Ovary (tissue), 9 donors: ENCODE measurements around the gene NME7. TPM values are rescaled to one million over a fixed set of nuclear protein-coding genes. Genes with fewer than 3 reads are reported as not detected.

Experiments
- DNase-seq, 5 donors: peaks; one replicate each; pipeline ENCODE4 v3.0.0-alpha.2; 2019 to 2020
- H3K27ac ChIP-seq, 2 donors: fragments of 200-600 bp; one replicate each; pipeline versions ENCODE4 v1.5.1 to v1.8.0; 2019 to 2022
- H3K27me3 ChIP-seq: fragments of 200-600 bp; one replicate; pipeline ENCODE4 v1.8.0; 2022
- H3K36me3 ChIP-seq: fragments of 200-600 bp; sonication (generic); one replicate; pipeline ENCODE4 v1.5.1; 2019
- H3K4me1 ChIP-seq: one replicate; pipeline ENCODE4 v1.8.1; 2013; ENCODE audit warnings: mild to moderate bottlenecking, moderate library complexity; ENCODE audit not compliant: insufficient read depth
- H3K4me3 ChIP-seq: fragments of 200-600 bp; sonication (generic); one replicate; pipeline ENCODE4 v1.5.1; 2017
- H3K9me3 ChIP-seq, 2 donors: fragments of 200-600 bp in 1 of 2; sonication (generic) in 1 of 2; one replicate each; pipeline versions ENCODE4 v1.5.1 to v1.8.1; 2013 to 2019; ENCODE audit warnings: mild to moderate bottlenecking in 1 of 2, moderate library complexity in 1 of 2
- CTCF ChIP-seq, 3 donors: fragments of 450-650 bp in 2 of 3; fragments of 200-600 bp in 1 of 3; IDR thresholded peaks; one replicate each; pipeline versions ENCODE4 v1.5.1 to v1.8.0; 2016 to 2022; ENCODE audit warnings: antibody characterized with exemption in 3 of 3, mild to moderate bottlenecking in 1 of 3
- EP300 ChIP-seq: sonication (generic); formaldehyde crosslinking; IDR thresholded peaks from one replicate; pipeline ENCODE4 v1.6.1; 2017; ENCODE audit warnings: antibody characterized with exemption
- POLR2A ChIP-seq: fragments of 450-650 bp; IDR thresholded peaks from one replicate; pipeline ENCODE4 v1.6.1; 2017; ENCODE audit warnings: antibody characterized with exemption, mild to moderate bottlenecking, moderate library complexity
- WGBS, 3 donors: extraction: QIAGEN DNeasy Blood & Tissue Kit in 1 of 3; methylation state at CpG; one replicate each; pipeline versions ENCODE4 v1.1.5 to v1.1.7; 2013 to 2017; 5-methylcytosine and 5-hydroxymethylcytosine counted together
- intact Hi-C, 4 donors: fragments of 100-400 bp; cut with DNase I; formaldehyde crosslinking; loops; one replicate each; pipeline versions ENCODE4 v1.11.0 to v1.15.1; 2022 to 2023
- polyA plus RNA-seq, 2 donors: library from polyadenylated mRNA; stranded (reverse); fragments of 200-250 nt in 1 of 2; fragments of 350-450 nt in 1 of 2; fragmentation: Illumina TruSeq in 1 of 2; extraction: RNeasy Lipid Tissue Mini Kit (QIAGEN cat#74804) in 1 of 2; gene quantifications; one replicate each; pipeline ENCODE4 v1.2.3, GENCODE V29; 2013 to 2014
- total RNA-seq, 7 donors: library from RNA; depleted of rRNA in 2 of 7; stranded (reverse); fragments of >200 nt in 2 of 7; fragmentation: NEBNext Ultra II Directional in 3 of 7; extraction: Animal tissue kit (Norgen Biotek cat#: 25700) in 3 of 7; gene quantifications; one replicate each; pipeline versions ENCODE4 v1.1.0 to v1.2.4, GENCODE V29; 2016 to 2023
- donor health status: DM: no; HTN: no; CAD: no; lungs with moderate emphysema.
- donor health status: DM: no; HTN: no; CAD: no.
- donor health status: Bipolar disorder and iron deficiency.
- donor health status: DM: yes; HTN: yes; CAD: no.
- donor health status: DM: no; HTN: no; CAD: no.
- donor health status: DM: yes; HTN: yes; CAD: no.

NME7 gene
- total and polyA plus RNA-seq, 9 donors, result 14.2 to 30.0 (median 18.4) TPM

- DNase-seq, result no peak
- TF ChIP-seq CTCF (IDR thresholded peaks at IDR 0.05), result no peak
- no peak for TF ChIP-seq EP300
- TF ChIP-seq POLR2A, result no peak
Measured at GRCh38 chr1:169089776-169090175, 277.8 kb downstream of the NME7 start.

DNA sequence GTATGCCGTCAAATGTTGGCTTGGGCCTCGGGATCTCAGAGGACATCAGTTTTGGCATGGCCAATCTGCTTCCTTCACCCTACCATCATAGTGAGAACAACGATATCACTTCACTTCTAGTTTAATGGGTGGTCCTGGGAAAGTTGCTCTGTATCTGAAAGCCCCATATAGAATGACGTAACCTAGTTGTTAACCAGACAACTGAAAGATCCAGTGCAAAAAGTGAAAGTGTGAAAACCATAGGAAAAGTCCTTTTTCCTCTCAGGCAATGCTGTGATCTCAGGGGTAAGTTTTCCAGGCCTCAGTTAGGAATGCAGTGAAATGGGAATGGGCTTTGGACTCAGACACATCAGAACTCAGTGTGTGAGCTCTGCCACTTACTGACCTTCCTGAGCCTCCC, 279.7 kb downstream of the NME7 start:
- no peaks in the 10 kb centered on the region for H3K27me3 ChIP-seq
- H3K27ac ChIP-seq, result no peak overlapping the region
- TF ChIP-seq POLR2A, result no peak
- no peak for TF ChIP-seq CTCF (IDR thresholded peaks at IDR 0.05)
- TF ChIP-seq EP300, result no peak
- H3K9me3 ChIP-seq, result no peaks in the 10 kb centered on the region
- WGBS, 3 donors, result 90 to 91% (median 90%) methylated on average over 4 of the region's 4 CpGs
- H3K36me3 ChIP-seq, result no peaks in the 10 kb centered on the region
- intact Hi-C loops, result no loop called here
- DNase-seq, result no peak
- peaks cover 6% of the 10 kb centered on the region for H3K4me1 ChIP-seq
- no peak overlapping the region for H3K4me3 ChIP-seq

More at GRCh38 chr1:169089776-169090175, 277.8 kb downstream of the NME7 start:
- Histone ChIP-seq H3K9me3 (no peaks in the 10 kb centered on the region), H3K36me3 (no peaks in the 10 kb centered on the region), H3K4me1 (peaks cover 6% of the 10 kb centered on the region), H3K4me3 (no peak overlapping the region), H3K27me3 (no peaks in the 10 kb centered on the region), H3K27ac (no peak overlapping the region)
- intact Hi-C loops, result no loop called here
- WGBS, 3 donors, result 75 to 97% (median 78%) methylated on average over 2 of the region's 2 CpGs

DNA sequence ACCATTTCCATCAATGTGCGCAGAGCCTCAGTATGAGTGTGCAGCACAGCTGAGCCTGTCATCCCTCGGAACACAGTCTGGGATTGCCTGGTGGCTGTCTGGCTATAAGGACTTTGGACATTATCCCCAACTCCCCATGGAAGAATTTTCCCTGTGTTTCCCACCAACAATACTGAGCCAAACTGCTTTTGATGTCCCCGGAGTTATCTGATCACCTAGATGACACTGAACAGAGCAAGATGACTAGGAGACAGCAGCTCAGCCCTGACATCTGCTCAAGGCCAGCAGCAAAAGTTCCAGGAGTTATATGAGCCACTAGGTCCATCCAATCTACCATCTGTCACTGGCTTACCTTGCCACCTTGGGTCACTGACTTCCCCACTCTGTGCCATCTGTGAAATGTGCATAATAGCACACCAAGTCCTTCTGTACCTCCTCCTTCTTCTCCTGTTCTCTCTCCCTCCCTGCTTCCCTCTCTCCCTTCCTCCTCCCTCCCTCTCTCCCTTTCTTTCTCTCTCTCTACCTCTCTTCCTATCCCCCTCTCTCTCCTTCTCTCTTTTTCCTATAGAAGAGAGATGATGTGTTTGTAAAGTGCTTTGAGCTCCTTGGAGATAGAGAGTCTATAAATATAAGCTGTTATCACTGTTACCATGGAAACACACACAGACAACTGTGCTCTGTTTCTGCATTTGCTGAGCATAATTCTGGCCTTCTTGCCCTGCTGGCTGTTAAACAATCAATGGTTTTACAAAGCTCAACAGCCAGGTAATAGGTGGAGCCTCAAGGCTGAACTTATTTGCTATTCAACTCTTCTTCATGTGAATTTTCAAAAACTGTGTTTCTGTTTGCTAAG, 280.8 kb downstream of the NME7 start:
- TF ChIP-seq EP300 (no peak), CTCF (IDR thresholded peaks at IDR 0.05) (no peak), POLR2A (no peak)
- H3K4me1 ChIP-seq, result peaks cover 6% of the 10 kb centered on the region
- 73 to 76% (median 76%) methylated on average over 3 of the region's 3 CpGs for WGBS, 3 donors
- H3K27ac ChIP-seq, result no peak overlapping the region
- H3K4me3 ChIP-seq, result no peak overlapping the region
- intact Hi-C loops, result no loop called here
- no peak for DNase-seq
- no peaks in the 10 kb centered on the region for H3K9me3 ChIP-seq
- H3K27me3 ChIP-seq, result no peaks in the 10 kb centered on the region
- H3K36me3 ChIP-seq, result no peaks in the 10 kb centered on the region

DNA sequence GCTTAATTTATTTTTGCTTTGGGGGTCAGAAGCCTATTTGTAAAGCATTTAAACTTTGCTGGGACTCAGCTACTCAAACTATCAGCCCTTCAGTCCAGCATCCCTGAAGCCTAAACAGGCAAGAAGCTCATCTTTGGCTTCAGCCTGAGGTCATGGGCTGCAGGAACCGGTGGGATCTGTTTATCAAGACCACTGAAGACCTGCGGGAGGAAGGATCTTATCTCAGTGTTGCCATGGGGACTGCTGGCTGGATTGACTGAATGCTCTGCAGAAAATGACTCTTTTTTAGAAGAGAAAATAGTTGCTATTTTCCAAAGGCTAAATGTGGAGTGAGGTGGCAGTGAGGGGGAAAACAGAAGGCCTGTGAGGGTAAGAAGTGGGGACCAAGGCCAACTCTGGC, 281.7 kb downstream of the NME7 start:
- 19 to 25% (median 24%) methylated on average over 2 of the region's 2 CpGs for WGBS, 3 donors
- DNase-seq, result no peak
- intact Hi-C loops, result no loop called here

More for the DNA sequence above, 281.7 kb downstream of the NME7 start:
- Histone ChIP-seq H3K27me3 (no peaks in the 10 kb centered on the region), H3K27ac (no peak overlapping the region), H3K36me3 (no peaks in the 10 kb centered on the region), H3K4me1 (peaks cover 6% of the 10 kb centered on the region), H3K4me3 (no peak overlapping the region), H3K9me3 (no peaks in the 10 kb centered on the region)
- TF ChIP-seq CTCF (IDR thresholded peaks at IDR 0.05), result no peak
- TF ChIP-seq POLR2A, result no peak
- TF ChIP-seq EP300, result no peak

Other genes with a start within 250 kb of the NME7 start
- 10 to 100 TPM; 11.7 to 28.8 (median 19.7) TPM for gene BLZF1, start 398 bp upstream of the NME7 start, total RNA-seq
- gene BLZF1, start 398 bp upstream of the NME7 start, polyA plus RNA-seq, result 10 to 100 TPM in 1 of 2 donors, 1 to 10 TPM in 1; 9.2 to 13.8 TPM
- 10 to 100 TPM in 1 of 7 donors, 1 to 10 TPM in 6; 4.4 to 10.9 (median 6.3) TPM for gene CCDC181, start 59.7 kb upstream of the NME7 start, total RNA-seq
- 1 to 10 TPM; 4.1 to 5.5 TPM for gene CCDC181, start 59.7 kb upstream of the NME7 start, polyA plus RNA-seq
- 10 to 100 TPM in 6 of 7 donors, 1 to 10 TPM in 1; 9.1 to 28.6 (median 12.1) TPM for gene SLC19A2, start 118.1 kb upstream of the NME7 start, total RNA-seq
- 1 to 10 TPM; 6.5 to 7.6 TPM for gene SLC19A2, start 118.1 kb upstream of the NME7 start, polyA plus RNA-seq
- 1 to 10 TPM in 1 of 7 donors, under 1 TPM in 4, not detected in 2; 0.05 to 3.3 (median 0.20) TPM for gene F5, start 218.7 kb upstream of the NME7 start, total RNA-seq
- under 1 TPM; 0.31 to 0.85 TPM for gene F5, start 218.7 kb upstream of the NME7 start, polyA plus RNA-seq